NCI-H524 (cell line): ENCODE data around the gene RIIAD1.
A peak's percentile ranks its signal among the peaks of the same experiment; 100 is the strongest.

Experiments
- DNase-seq, 2 experiments: peaks; one replicate each; lab custom pipeline; 2025; lab: John Stamatoyannopoulos, UW

The RIIAD1 gene, protein sequence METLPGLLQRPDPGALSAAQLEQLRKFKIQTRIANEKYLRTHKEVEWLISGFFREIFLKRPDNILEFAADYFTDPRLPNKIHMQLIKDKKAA

DNA sequence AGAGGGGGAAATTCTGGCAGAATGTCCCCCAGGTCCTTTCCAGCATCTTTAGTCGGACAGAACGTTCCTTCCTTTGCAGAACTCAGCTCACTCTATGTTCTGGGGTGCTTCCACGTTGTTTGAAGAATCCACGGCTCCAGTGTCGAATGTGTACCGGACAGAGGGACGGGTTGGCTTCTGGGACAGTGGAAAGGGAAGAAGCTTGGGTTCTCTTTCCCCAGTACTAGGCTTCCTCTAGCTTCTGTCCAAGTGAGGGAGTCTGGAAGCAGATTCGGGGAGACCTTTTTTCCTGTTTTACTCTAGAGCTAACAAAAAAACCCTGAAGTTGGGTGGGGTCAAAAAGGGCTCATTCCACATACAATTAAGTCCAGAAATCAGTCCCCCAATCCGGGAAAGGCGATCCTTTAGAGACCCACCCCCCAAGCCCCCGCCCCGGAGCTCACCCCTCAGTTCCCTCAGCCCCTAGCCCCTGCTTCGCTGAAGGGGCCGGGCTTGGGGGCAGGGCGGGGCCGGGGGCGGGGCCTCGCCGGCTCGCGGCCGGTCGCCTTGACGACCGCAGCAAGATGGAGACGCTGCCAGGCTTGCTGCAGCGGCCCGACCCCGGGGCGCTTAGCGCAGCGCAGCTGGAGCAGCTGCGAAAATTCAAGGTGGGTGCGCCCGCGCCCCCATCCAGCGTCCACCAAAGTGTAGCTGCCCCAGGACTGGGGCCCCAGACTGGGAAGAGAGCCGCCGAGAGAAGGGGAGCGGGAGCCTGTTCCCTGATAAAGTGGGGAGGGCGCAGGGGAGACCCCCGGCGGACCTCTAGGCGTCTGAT, at the start of gene RIIAD1:
Gene RIIAD1 (plus strand): TSS at position 549 of the 814 bp plus-strand sequence. CDS start 15 bp downstream, at position 564.
- DNase-seq: peak in 1 of 2 experiments; percentile 16

DNA sequence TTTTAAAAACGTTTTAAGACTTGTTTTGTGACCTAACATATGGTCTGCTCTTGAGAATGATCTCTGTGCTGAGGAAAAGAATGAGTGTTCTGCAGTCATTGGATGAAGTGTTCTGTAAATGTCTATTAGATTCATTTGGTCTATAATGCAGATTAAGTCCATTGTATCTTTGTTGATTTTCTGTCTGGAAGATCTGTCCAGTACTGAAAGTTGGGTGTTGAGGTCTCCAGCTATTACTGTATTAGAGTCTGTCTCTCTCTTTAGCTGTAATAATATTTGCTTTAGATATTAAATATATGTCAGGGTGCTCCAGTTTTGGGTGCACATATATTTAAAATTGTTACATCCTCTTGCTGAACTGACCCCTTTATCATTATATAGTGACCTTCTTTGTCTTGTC, 47.9 kb upstream of the RIIAD1 start:
- no peak for DNase-seq

DNA sequence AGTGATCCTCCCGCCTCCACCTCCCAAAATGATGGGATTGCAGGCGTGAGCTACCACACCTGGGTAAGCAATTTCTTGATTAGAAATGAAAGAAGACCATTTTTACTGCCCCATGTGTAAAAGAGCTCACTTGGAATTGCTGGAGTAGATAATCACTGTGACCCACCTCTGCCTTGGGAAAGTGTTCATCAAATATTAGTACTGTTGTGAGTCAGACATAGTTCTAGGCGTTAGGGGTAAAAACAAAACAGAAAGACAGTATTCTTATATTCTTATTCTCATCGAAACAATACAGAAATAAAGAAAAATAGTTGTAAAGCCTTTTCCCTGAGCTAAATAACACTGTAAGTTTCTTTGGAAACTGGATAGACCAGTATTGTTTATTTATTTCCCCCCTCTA, 40.9 kb upstream of the RIIAD1 start:
- DNase-seq: no peak

DNA sequence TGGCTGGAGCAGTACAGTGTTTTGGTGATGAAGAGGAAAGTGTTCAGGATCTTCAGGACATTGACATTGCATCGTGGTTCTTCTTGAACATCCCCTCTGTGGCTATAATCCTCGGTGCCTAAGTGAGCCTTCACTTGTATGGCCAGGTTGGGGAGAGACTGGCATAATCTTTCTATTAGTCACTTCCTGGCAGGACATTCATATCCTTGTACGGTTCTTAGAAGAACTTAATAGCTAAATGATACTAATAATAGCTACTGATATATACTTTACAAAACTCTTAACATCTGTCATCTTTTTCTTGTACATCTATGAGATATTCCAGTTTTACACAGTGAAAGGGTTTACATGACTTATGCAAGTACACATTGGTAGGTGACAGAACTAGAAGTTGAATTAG, 40.5 kb upstream of the RIIAD1 start:
- DNase-seq: no peak

DNA sequence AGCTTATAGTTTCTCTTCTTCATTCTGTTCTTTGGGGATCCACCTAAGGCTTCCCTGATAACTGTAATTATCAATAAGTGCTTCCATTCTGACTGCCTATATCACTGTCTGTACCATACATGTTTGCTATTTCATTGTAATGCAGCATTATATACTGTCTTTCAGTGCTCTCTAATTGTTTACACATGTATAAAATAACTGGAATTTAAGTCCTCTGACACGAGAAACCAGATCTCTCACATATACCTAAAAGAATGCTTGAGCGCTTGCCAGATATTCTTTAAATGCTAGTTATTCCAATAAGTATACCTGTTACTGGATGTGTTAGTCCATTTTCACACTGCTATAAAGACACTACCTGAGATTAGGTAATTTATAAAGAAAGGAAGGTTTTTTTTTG, 39.4 kb upstream of the RIIAD1 start:
- no peak for DNase-seq

DNA sequence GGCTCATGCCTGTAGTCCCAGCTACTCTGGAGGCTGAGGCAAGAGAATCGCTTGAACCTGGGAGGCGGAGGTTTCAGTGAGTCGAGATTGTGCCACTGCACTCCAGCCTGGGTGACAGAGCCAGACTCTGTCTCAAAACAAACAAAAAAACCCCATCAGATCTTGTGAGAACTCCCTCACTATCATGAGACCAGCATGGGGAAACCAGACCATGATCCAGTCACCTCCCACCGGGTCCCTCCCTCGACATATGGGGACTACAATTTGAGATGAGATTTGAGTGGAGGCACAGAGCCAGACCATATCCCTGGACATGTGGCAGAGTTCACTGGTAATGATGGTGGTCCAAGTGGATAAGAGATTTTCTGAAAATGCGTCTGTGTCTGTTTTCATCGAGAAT, 38.4 kb upstream of the RIIAD1 start:
- DNase-seq: peak; percentile 26 to 60

DNA sequence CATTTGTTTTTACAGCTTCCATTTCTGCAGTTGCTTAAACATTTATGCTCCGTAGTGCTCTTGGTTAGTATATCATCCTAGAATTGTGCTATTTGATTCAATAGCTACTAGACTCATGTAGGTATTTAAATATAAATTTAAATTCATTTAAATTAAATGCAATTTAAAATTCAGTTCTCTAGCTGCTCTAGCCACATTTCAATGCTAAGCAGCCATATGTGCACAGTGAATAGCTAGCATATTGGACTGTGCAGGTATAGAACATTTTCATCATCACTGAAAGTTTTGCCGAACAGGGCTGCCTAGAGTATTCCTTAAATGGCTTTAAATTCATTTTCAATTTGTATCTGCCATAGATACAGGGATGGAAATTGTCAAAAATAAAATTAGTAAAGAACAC, 37.2 kb upstream of the RIIAD1 start:
- DNase-seq: no peak

DNA sequence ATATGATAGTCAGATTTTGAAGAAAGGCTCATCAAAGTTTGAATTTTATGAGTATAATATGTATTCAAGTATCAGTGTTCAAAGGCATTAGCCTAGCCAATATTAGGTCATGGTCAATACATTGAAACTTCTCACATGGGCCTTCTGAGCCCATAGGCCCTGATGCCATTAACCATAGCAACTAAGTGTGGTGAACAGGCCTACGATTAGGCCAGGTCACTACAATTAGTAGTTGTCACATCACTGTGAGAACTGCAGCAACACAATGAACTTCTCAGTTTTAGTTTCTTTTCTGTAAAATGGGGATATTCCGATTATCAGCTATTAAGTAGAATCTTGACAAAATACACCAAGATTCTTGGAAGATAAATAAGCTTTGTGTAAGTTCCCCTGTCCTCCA, 34.8 kb upstream of the RIIAD1 start:
- no peak for DNase-seq

DNA sequence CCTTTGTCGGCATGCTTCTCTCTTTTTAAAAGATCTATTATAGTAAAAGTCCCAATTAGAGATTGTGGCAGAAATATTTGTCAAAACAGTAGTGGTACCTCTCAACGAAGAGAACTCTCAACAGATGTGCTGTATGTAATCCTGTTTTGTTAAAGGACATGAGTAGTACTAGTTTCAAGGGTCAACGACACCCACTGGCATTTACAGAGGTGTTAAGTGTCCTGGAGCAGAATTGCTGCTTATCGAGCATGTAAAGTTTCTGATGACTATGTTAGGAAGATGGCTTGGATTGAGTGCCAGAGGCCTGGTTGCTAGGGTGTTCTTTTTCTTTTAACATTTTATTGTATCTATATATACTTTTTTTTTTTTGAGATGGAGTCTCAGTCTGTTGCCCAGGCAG, 31.8 kb upstream of the RIIAD1 start:
- DNase-seq: peak in 1 of 2 experiments; percentile 51

DNA sequence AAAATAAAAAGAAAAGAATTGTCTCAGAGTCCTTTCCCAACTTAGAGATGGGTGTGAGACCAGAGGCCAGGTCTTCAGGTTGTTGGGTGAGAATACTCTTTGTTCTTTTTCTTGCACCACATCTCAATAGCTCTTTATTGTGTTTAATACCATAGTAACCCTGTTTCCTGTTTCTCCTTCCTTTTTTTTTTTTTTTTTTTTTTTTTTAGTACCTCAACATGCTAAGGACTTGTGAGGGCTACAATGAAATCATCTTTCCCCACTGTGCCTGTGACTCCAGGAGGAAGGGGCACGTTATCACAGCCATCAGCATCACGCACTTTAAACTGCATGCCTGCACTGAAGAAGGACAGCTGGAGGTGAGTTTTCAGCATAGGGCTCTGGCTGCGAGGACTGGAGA, 29.1 kb upstream of the RIIAD1 start:
- DNase-seq: no peak

DNA sequence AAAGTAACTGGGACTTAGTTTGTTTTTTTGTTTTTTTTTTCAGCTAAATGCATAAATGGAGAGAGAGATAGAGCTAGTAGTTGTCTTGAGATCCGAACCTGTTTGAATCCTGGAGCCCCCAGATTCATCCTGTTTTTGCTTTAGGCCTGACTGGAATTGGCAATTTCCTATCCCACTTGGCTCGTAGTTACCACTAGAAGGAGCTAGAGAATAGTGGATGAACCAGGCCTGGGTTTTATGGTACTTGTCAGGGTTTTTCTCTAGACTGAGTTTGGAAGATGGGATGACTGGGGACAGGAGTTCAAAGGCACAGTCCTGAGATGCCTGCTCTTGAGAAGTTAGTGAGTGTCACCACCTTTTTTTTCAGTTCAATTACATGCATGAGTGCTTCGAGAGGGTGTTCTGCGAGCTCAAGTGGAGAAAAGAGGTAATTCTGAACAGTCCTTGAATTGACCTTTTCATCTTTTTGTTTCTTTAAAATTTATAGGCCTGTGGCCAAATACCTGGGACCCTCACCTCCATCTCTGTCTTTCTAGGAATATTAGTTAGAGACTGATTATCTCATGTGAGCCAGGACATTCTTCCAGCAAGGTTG, 28.2 kb upstream of the RIIAD1 start:
- peak in 1 of 2 experiments; percentile 32 for DNase-seq

DNA sequence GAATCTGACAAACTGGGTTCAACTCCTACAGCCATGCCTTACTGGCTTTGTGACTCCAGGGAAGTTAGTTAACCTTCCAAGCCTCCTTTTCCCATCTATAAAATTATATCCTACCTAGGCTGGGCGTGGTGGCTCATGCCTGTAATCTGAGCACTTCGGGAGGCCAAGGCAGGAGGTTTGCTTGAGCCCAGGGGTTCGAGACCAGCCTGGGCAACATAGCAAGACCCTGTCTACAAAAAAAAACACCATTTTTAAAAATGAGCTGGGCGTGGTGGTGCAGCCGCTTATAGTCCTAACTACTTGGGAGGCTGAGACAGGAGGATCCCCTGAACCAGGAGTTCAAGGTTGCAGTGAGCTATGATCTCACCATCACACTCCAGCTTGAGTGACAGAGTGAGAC, 19.8 kb upstream of the RIIAD1 start:
- no peak for DNase-seq

DNA sequence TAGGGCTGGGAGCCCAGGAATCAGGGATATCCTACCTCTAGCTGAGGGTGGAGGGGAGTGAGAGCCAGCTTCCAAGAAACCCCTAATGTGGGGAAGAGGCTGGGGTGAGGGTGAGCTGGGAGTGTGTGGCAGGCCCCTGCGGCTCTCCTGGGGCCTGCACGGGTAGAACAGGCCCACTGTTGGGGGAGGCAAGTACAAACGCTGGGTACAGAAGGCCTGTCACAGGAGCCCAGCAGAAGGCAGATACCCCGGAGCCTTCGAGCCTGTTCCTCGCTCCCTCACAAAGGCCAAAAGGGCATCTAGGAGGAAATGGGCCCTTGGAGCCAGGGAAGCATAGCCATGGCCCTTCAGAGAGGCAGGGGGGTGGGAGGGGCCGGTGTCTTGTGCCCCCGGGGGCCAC, 18.4 kb upstream of the RIIAD1 start:
- DNase-seq: no peak

DNA sequence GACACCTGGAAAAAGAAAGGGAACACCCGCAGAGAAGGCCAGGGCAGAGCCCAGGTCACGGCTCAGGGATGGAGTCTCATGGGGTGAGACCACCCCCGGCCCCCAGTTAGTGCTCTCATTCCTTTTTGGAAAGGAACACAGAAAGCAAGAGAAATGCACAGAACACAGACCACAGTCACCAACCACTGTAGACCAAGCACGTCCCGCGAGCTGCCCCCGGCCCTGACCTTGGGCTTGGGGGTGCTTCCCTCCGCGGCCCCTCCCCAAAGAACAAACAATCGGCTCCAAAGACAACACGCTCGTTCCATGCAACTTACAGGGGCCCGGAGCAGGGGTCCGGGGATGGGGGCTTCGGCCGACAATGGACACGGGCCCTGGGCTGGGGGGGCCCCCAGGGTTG, 17.5 kb upstream of the RIIAD1 start:
- DNase-seq: no peak

DNA sequence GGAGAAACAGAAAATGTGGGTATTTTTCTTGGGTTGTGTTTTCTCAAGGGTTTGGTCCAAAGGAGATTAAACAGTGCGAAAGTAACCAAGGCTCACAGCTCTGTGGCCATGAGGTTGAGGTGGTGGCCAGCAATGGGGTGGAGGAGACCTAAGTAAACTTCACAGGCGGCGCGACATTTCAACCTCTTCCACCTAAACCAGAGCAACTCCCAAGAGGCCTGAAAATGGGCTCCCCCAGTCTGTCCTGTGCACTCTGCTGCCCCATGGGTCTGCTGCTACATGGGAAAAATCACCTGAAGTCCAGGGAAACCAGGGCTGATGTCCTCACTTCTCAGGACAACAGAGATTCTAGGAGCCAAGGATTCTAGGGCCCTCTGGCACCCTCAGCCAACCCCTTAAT, 17.1 kb upstream of the RIIAD1 start:
- no peak for DNase-seq

DNA sequence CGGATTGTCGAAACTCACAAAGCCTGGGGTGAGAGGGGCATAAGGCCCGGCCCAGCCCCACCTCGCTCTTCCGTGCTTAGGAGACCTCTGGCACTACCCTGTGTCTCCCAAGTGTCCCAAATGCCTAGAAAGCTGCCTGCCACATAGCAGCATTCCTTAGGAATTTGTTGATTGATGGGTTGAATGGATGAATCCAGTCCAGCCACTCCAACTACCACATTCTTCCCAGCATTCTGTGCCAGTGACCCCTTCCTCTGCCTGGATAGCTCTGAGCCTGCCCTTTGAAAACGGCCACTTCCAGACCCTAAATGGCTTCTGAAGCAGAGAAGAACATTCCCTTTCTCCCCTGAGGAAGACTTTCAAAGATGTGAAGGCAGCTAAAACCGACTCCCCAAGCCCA, 16.2 kb upstream of the RIIAD1 start:
- no peak for DNase-seq

DNA sequence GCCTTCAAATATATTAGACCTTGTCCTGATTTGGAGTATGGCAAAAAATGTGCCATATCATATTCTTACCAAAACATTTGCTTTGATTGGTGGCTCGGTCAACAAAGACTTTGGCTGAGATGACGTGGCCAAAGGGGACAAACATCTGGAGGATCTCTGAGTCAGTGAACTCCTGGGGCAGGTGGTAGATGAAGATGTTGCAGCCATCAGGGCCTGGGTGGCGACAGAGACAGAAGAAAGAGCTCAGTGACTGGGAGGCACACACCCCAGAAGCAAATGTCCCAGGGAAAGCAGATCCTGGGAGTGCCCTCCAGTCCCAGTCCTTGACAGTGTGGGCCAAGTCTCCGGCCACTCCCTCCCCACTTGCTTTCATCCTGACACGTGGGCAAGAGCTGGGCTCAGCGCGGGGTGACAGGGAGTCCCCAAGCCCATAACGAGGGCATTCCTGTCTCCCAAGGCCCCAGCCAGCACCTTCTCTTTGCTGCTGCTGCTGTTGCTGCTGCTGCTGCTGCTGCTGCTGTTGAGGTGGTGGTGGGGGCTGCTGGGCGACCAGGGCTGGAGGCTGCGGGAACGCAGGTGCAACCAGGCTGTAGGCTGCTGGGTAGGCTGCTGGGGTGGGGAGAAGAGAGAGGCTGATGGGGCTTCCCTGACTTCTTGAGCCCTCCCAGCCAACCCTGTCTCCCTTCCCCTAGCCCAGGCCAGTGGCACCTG, 15.4 kb upstream of the RIIAD1 start:
- DNase-seq: no peak

DNA sequence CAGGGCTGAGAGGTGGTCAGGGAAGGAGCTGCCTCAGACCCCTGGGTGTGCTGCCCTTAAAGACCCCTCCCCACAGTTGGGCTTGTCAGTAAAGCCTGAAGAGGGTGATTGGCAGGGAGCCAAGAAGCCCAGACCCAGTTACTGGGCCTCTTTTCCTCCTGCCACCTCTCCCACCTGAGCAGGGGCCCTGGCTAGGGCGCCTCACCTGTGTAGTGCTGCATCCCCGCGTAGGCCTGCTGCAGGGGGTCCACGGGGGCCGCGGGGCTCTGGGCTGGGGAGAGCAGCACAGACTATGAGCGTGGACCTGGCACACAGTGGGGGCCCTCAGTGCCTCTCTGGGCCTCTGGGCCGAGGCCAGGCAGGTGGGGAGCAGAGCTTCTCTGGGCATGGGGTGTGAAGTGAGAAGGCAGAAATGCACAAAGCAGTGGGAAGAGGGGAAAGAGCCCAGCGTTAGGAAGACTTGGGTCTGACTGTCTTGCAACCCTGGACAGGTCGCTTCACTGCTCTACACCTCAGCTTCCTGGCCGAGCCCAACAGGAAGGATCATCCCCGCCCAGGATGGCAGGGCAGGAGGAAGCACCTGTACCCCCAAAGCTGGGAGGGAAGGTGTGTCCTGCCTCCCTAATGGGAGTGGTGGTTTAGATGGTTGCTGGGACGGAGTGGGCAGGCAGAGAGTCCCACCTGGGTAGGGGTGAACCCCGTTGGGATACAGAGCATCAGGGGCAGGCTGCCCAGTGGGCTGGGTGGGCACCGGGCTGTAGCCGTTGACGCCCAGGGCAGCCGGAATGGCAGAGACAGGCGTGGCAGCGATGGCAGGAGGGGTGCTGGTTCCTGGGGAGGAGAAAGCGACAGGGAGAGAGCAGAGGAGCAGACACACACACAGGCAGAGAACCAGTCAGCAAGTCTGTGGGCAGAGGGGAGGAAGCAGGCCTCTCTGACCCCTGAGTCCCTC, 14.6 kb upstream of the RIIAD1 start:
- DNase-seq: no peak

DNA sequence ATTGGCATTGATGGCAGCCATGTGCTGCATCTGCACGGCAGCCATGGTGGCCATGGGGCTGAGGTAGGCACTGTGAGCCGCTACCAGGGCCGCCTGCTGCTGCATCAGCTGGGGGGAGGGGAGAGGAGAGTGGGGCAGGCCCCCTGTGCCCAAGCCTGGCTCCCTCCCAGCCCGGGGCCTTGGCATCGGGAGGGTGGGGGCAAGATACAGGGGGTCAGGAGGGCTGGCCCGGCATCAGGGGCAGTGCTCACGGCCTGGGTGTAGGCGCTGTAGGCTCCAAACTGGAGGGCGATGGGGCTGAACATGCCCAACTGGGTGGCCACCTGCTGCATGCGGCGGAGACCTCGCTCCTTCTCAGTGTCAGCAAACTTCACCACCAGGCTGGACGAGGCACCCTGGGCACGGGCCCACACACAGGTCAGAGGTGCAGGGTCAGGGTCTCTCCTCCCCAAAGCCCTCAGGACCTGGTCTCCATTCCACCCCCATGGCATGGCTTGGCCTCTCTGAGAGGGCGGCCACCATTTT, 13.7 kb upstream of the RIIAD1 start:
- no peak for DNase-seq

DNA sequence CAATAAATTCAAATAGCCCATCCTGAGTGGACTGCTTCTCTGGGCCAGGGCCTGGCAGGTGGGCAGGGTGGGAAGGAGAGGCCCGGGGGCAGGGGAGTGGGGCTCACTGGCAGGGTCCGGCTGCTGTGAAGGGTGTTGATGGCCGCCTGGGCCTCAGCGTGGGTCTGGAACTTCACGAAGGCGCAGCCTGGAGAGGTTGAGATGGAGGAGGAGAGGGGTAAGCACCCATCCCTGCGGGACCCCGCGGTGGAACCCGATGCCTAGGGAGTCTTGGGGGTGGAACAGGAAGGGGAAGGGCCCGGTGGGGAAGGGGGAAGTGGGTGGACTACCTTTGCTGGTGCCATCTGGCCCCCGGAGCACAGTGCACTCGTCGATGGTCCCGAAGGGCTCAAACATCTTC, 12.4 kb upstream of the RIIAD1 start:
- no peak for DNase-seq

DNA sequence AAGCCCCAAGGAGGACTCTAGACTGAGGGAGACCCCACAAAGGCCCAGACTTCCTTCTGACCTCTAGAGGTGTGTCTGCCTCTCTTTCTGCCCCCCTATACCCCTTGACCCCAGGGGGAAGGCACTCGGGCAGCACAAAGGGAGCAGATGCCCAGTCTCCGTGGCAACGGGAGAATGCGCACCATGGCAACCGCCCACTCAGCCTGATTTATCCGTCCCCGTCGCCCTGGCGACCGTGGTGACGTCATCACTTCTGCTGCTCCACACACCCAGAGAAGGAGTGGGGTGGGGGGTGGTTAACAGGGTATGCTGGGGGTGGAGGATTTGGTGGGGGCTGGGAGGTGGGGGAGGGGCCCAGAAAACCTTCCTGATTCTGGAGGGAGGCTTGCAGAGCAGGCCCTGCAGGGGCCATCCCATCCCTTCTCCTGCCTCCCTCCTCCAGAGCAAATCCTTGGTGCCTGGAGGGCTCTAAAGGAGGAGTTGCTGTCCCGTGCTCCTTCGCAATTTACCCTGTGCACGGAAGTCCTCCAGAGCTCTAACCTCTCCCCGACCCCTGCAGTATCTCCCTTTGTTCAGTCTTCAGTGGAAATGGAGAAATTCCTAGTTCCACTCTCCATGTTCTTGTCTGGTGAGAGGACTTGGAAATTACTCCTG, 11.0 kb upstream of the RIIAD1 start:
- DNase-seq: peak; percentile 88 to 94
